GM18498 (cell line): Measurements from ENCODE around the gene VRK2.
A peak's percentile ranks its signal among the peaks of the same experiment; 100 is the strongest.

Experiments
- ATAC-seq: cut with Tn5 transposase; IDR thresholded peaks from one replicate; pipeline ENCODE4 v1.9.1; 2021; ENCODE audit warnings: mild to moderate bottlenecking, moderate library complexity; ENCODE audit not compliant: unreplicated experiment

The VRK2 gene

GRCh38 chr2:58046585-58047372, at the start of gene VRK2:
VRK2 (plus strand) TSS chr2:58046806; CDS start chr2:58048832, 2,026 bp downstream.
- ATAC-seq, result peak; percentile 87

- peak; percentile 75 for ATAC-seq
Observed at GRCh38 chr2:58006256-58006951, 40.2 kb upstream of the VRK2 start.

GRCh38 chr2:58006952-58007284, 39.7 kb upstream of the VRK2 start:
- ATAC-seq, result peak; percentile 36

- no peak for ATAC-seq
Observed at GRCh38 chr2:58010599-58010998, 36.0 kb upstream of the VRK2 start.

GRCh38 chr2:58019229-58019628, 27.4 kb upstream of the VRK2 start:
- ATAC-seq, result peak; percentile 60

GRCh38 chr2:58025150-58025933, 21.3 kb upstream of the VRK2 start:
- no peak for ATAC-seq

GRCh38 chr2:58027029-58027428, 19.6 kb upstream of the VRK2 start:
- ATAC-seq, result no peak

- ATAC-seq, result no peak
Observed at GRCh38 chr2:58030771-58031170, 15.8 kb upstream of the VRK2 start.

GRCh38 chr2:58032016-58032763, 14.4 kb upstream of the VRK2 start:
- peak; percentile 74 for ATAC-seq

- ATAC-seq, result peak; percentile 25
Observed at GRCh38 chr2:58032764-58033080, 13.9 kb upstream of the VRK2 start.

- ATAC-seq, result no peak
Observed at GRCh38 chr2:58033530-58033929, 13.1 kb upstream of the VRK2 start.

- ATAC-seq, result peak; percentile 65
Observed at GRCh38 chr2:58035352-58035751, 11.3 kb upstream of the VRK2 start.

- peak; percentile 80 for ATAC-seq
Observed at GRCh38 chr2:58039170-58039611, 7.4 kb upstream of the VRK2 start.

- ATAC-seq, result no peak
Observed at GRCh38 chr2:58042486-58042970, 4.1 kb upstream of the VRK2 start.

GRCh38 chr2:58044145-58044544, 2.5 kb upstream of the VRK2 start:
- no peak for ATAC-seq

- no peak for ATAC-seq
Observed at GRCh38 chr2:58045580-58046334, 849 bp upstream of the VRK2 start.

- ATAC-seq, result no peak
Observed at GRCh38 chr2:58046335-58046584, 346 bp upstream of the VRK2 start.

GRCh38 chr2:58047373-58047935, 848 bp downstream of the VRK2 start:
- ATAC-seq, result peak; percentile 31

GRCh38 chr2:58047961-58048360, 1.4 kb downstream of the VRK2 start:
- ATAC-seq, result no peak

GRCh38 chr2:58051445-58051844, 4.8 kb downstream of the VRK2 start:
- ATAC-seq, result no peak
